NT2/D1 (cell line): ENCODE data around the gene CALY.

Experiments
- SUZ12 ChIP-seq: IDR thresholded peaks from 2 replicates; pipeline ENCODE4 v1.6.1; 2011; ENCODE audit not compliant: insufficient read length, insufficient read depth; ENCODE audit errors: extremely low read depth
- YY1 ChIP-seq: IDR thresholded peaks from 2 replicates; pipeline ENCODE4 v1.6.1; 2011; ENCODE audit not compliant: insufficient read length, insufficient read depth
- ZNF274 ChIP-seq: IDR thresholded peaks from 2 replicates; pipeline ENCODE4 v1.6.1; 2011; ENCODE audit warnings: mild to moderate bottlenecking, low read depth, low read length

DNA sequence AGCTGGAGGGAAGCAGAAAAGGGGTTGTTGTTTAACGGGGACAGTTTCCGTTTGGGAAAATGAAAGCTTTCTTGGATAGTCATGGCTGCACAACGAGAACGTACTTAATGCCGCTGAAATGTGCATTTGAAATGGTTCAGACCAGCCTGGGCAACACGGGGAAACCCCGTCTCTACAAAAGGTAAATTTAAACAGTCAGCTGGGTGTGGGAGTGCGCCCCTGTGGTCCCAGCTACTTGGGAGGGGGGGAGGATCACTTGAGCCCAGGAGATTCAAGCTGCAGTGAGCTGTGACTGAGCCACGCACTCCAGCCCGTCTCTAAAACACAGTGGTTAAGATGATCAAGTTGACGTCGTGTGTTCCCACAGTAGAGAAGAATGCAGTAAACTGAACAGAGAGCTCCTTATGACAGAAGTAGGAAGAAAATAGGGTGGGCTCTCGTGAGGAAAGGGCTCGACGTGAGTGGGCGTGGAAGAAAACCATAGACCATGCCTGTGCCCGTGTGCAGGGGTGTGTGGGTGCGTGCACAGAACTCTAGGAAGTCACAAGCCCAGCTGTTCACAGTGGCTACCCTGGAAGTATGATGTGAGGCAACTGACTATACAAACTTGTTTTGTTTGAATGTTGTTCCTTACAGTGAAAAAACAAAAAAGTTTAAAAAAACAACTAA is 25.2 kb upstream of the CALY start:
- TF ChIP-seq YY1: no peak
- no peak for TF ChIP-seq SUZ12
- no peak for TF ChIP-seq ZNF274
